Upper lobe of right lung (tissue), 1 donor: Measurements from ENCODE around the gene INSL3. TPM values are rescaled to one million over a fixed set of nuclear protein-coding genes. Genes with fewer than 3 reads are reported as not detected.

Source experiments
- ATAC-seq: fragments of 200-7000 bp; cut with Tn5 transposase; one replicate; pipeline ENCODE4 v1.9.1; 2020; ENCODE audit warnings: mild to moderate bottlenecking, moderate library complexity
- DNase-seq: peaks from one replicate; pipeline ENCODE4 v3.0.0-alpha.2; 2020
- H3K27ac ChIP-seq: fragments of 200-600 bp; one replicate; pipeline ENCODE4 v1.8.0; 2022
- H3K27me3 ChIP-seq: fragments of 200-600 bp; one replicate; pipeline ENCODE4 v1.8.0; 2022; ENCODE audit warnings: mild to moderate bottlenecking
- H3K36me3 ChIP-seq: fragments of 200-600 bp; one replicate; pipeline ENCODE4 v1.8.0; 2022
- H3K4me1 ChIP-seq: fragments of 200-600 bp; one replicate; pipeline ENCODE4 v1.8.0; 2022
- H3K4me3 ChIP-seq: fragments of 200-600 bp; one replicate; pipeline ENCODE4 v1.8.0; 2022; ENCODE audit warnings: mild to moderate bottlenecking
- H3K9me3 ChIP-seq: fragments of 200-600 bp; one replicate; pipeline ENCODE4 v1.8.0; 2022
- CTCF ChIP-seq: fragments of 200-600 bp; IDR thresholded peaks from one replicate; pipeline ENCODE4 v1.8.0; 2022; ENCODE audit warnings: antibody characterized with exemption
- intact Hi-C: fragments of 100-400 bp; cut with DNase I; formaldehyde crosslinking; loops from one replicate; pipeline ENCODE4 v1.11.0; 2022
- total RNA-seq: library from RNA; stranded (reverse); fragmentation: NEBNext Ultra II Directional; extraction: Animal tissue kit (Norgen Biotek cat#: 25700); gene quantifications from one replicate; pipeline ENCODE4 v1.2.1, GENCODE V29; 2021
- donor health status: DM: no; HTN: yes; CAD: no; lungs with severe emphysema.

Gene INSL3
- total RNA-seq, 1 donor from 2014 or later = not detected

GRCh38 chr19:17865364-17866311 is 44.3 kb upstream of the INSL3 start:
- peak; percentile 77 for ATAC-seq
- Histone ChIP-seq H3K4me3 (no peak overlapping the region), H3K36me3 (peaks cover 41% of the 10 kb centered on the region), H3K9me3 (no peaks in the 10 kb centered on the region), H3K27ac (no peak overlapping the region), H3K4me1 (peaks cover 10% of the 10 kb centered on the region), H3K27me3 (peaks cover 8% of the 10 kb centered on the region)
- TF ChIP-seq CTCF = no peak
- intact Hi-C loops = no loop called here
- DNase-seq = no peak

- Histone ChIP-seq H3K4me1 (peaks cover 12% of the 10 kb centered on the region), H3K36me3 (peaks cover 41% of the 10 kb centered on the region), H3K4me3 (no peak overlapping the region), H3K27me3 (no peaks in the 10 kb centered on the region), H3K27ac (no peak overlapping the region), H3K9me3 (no peaks in the 10 kb centered on the region)
- intact Hi-C loops = no loop called here
- DNase-seq = no peak
- no peak for TF ChIP-seq CTCF
- no peak for ATAC-seq
Observed at GRCh38 chr19:17863520-17864182, 42.3 kb upstream of the INSL3 start.

- Histone ChIP-seq H3K4me3 (no peak overlapping the region), H3K4me1 (peaks cover 12% of the 10 kb centered on the region), H3K36me3 (peaks cover 41% of the 10 kb centered on the region), H3K27me3 (no peaks in the 10 kb centered on the region), H3K9me3 (no peaks in the 10 kb centered on the region), H3K27ac (no peak overlapping the region)
- intact Hi-C loops = no loop called here
- TF ChIP-seq CTCF = no peak
- ATAC-seq (no peak), DNase-seq (no peak)
Observed at GRCh38 chr19:17862711-17863519, 41.6 kb upstream of the INSL3 start.

GRCh38 chr19:17861542-17862402 is 40.5 kb upstream of the INSL3 start:
- no peak for TF ChIP-seq CTCF
- Histone ChIP-seq H3K4me3 (peak overlapping the region; percentile 93), H3K27me3 (no peaks in the 10 kb centered on the region), H3K4me1 (peaks cover 12% of the 10 kb centered on the region), H3K9me3 (no peaks in the 10 kb centered on the region), H3K36me3 (peaks cover 41% of the 10 kb centered on the region), H3K27ac (no peak overlapping the region)
- intact Hi-C loops = no loop called here
- ATAC-seq (no peak), DNase-seq (no peak)

GRCh38 chr19:17860993-17861360 is 39.7 kb upstream of the INSL3 start:
- TF ChIP-seq CTCF = no peak
- intact Hi-C loops = no loop called here
- DNase-seq (no peak), ATAC-seq (no peak)
- Histone ChIP-seq H3K9me3 (no peaks in the 10 kb centered on the region), H3K4me1 (peaks cover 12% of the 10 kb centered on the region), H3K4me3 (peak overlapping the region; percentile 93), H3K27ac (peak overlapping the region; percentile 91), H3K36me3 (peaks cover 41% of the 10 kb centered on the region), H3K27me3 (no peaks in the 10 kb centered on the region)
